ENCODE measurements around the gene RPL10A. TPM values are rescaled to one million over a fixed set of nuclear protein-coding genes. Genes with fewer than 3 reads are reported as not detected.

The RPL10A gene
- polyA plus RNA-seq, 1 of the 3 experiments (the other 2 are of a cell fraction): 3,548 TPM

DNA sequence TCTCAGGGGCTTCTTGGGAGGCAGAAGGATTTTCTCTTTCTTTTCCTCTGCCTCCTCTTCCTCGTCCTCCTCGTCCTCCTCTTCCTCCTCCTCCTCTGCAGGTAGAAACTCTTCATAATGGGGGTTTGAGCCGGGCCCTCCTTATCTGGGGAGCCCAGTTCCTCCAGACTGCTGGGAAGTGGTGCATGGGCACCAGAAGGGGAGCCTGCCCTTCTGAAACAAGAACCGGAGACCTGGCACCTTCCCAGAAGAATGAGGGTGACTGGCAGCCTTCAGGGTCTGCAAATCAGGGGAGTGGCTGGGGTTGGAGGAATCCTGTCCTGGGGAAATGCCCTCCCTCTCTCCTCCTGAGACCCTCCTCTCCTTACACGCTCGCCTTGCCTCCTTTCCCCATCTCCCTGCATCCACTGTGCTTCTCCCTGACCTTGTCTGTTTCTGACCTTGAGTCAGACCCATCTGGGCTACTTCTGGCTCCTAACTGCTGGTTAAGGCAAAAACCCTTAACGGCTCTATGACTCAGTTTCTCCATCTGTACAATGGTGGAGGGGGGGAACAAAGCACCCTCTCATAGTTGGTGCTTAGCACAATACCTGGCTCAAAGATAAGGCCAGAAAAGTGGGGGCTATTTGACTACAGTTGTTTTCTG lies 42.8 kb downstream of the RPL10A start:
- ChIA-PET POLR2A (no interaction called here), CTCF (interaction anchor here (1.2 kb wide), 1 partner anchor 226 kb away, joined by 7 read pairs; the partner anchor contains the start of gene ARMC12)
- H3K27me3 ChIP-seq (ENCODE audit: insufficient read depth): no peaks in the 10 kb centered on the region
- H3K9ac ChIP-seq: no peak overlapping the region
- H3F3A ChIP-seq (replicated peaks; ENCODE audit: insufficient read depth): no peaks in the 10 kb centered on the region
- no peaks in the 10 kb centered on the region for H3K9me2 ChIP-seq
- WGBS (ENCODE audit: low lambda C conversion rate): 72% methylated on average over 7 of the region's 7 CpGs
- no peak overlapping the region for H2AFZ ChIP-seq (ENCODE audit: low read depth)
- no peak overlapping the region for H3K27ac ChIP-seq (ENCODE audit: low read depth in 2 of 2, low read length in 1 of 2)
- H4K20me1 ChIP-seq (ENCODE audit: insufficient read depth): no peaks in the 10 kb centered on the region
- H3K4me1 ChIP-seq (ENCODE audit: control insufficient read depth in 1 of 2, insufficient read depth in 2 of 2, low read depth in 1 of 2, low read length in 1 of 2): no peaks in the 10 kb centered on the region
- no peaks in the 10 kb centered on the region for H3K36me3 ChIP-seq (replicated peaks in 1 of 2; ENCODE audit: control insufficient read depth in 1 of 2, insufficient read depth in 2 of 2, low read length in 1 of 2)
- no peak for DNase-seq
- H3K79me2 ChIP-seq (ENCODE audit: insufficient read depth): no peaks in the 10 kb centered on the region
- H3K4me2 ChIP-seq: no peak overlapping the region
- H3K9me3 ChIP-seq: no peaks in the 10 kb centered on the region
- TF ChIP-seq MXI1 (IDR thresholded peaks at IDR 0.05; ENCODE audit: low read depth, low read length) (no peak), SMC3 (IDR thresholded peaks at IDR 0.05; ENCODE audit: low read depth, low read length) (no peak), TAF1 (IDR thresholded peaks at IDR 0.05; ENCODE audit: borderline replicate concordance, low read depth, low read length) (no peak), JUND (IDR thresholded peaks at IDR 0.05) (no peak), ELF1 (IDR thresholded peaks at IDR 0.05) (no peak), NRF1 (IDR thresholded peaks at IDR 0.05; ENCODE audit: low read depth, low read length) (no peak), FOXM1 (IDR thresholded peaks at IDR 0.05; ENCODE audit: low read depth) (no peak), RAD21 (IDR thresholded peaks at IDR 0.05; ENCODE audit: low read length) (no peak), FOXJ3 (CRISPR knock-in tag; IDR thresholded peaks at IDR 0.05) (no peak), POLR2AphosphoS5 (IDR thresholded peaks at IDR 0.05; ENCODE audit: low read depth, low read length) (no peak), GATA2 (CRISPR knock-in tag; IDR thresholded peaks at IDR 0.05) (no peak), YY1 (IDR thresholded peaks at IDR 0.05; ENCODE audit: low read depth) (no peak), GABPA (IDR thresholded peaks at IDR 0.05; ENCODE audit: low read depth) (no peak), MEF2A (IDR thresholded peaks at IDR 0.05; ENCODE audit: borderline replicate concordance, low read depth) (no peak)
- TF ChIP-seq, protein P1, sequence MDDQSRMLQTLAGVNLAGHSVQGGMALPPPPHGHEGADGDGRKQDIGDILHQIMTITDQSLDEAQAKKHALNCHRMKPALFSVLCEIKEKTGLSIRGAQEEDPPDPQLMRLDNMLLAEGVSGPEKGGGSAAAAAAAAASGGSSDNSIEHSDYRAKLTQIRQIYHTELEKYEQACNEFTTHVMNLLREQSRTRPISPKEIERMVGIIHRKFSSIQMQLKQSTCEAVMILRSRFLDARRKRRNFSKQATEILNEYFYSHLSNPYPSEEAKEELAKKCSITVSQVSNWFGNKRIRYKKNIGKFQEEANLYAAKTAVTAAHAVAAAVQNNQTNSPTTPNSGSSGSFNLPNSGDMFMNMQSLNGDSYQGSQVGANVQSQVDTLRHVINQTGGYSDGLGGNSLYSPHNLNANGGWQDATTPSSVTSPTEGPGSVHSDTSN (IDR thresholded peaks at IDR 0.05): no peak
- TF ChIP-seq, protein P2, sequence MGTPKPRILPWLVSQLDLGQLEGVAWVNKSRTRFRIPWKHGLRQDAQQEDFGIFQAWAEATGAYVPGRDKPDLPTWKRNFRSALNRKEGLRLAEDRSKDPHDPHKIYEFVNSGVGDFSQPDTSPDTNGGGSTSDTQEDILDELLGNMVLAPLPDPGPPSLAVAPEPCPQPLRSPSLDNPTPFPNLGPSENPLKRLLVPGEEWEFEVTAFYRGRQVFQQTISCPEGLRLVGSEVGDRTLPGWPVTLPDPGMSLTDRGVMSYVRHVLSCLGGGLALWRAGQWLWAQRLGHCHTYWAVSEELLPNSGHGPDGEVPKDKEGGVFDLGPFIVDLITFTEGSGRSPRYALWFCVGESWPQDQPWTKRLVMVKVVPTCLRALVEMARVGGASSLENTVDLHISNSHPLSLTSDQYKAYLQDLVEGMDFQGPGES (IDR thresholded peaks at IDR 0.05; ENCODE audit: low read depth, low read length): no peak
- no peak overlapping the region for H3K4me3 ChIP-seq (ENCODE audit: low read depth in 2 of 2, low read length in 1 of 2)

DNA sequence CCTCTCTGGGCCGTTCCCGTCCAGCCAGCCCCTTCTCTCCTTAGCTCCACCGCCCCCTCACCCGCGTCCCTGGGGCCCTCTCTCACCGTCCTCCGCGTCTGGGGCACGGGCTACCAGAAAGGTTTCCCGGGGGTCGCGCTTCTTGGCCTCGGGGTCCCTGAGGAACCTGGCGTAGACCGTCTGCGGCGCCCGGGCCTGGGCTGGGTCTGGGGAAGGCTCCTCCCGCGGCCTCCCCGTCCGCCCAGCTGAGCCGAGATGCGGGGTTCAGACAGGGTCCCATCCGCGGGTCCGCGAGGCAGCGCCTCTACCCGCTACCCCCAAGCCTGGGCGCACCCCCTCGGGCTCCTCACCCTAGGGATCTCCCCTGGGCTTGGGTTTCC lies 43.4 kb downstream of the RPL10A start:
- no peak for DNase-seq
- no peak overlapping the region for H3K4me3 ChIP-seq (ENCODE audit: low read depth in 2 of 2, low read length in 1 of 2)
- no peaks in the 10 kb centered on the region for H3K27me3 ChIP-seq (ENCODE audit: insufficient read depth)
- H2AFZ ChIP-seq (ENCODE audit: low read depth): no peak overlapping the region
- H3K9me3 ChIP-seq: no peaks in the 10 kb centered on the region
- no peak overlapping the region for H3K27ac ChIP-seq (ENCODE audit: low read depth in 2 of 2, low read length in 1 of 2)
- H3K4me2 ChIP-seq: no peak overlapping the region
- no peaks in the 10 kb centered on the region for H4K20me1 ChIP-seq (ENCODE audit: insufficient read depth)
- ChIA-PET CTCF (no interaction called here), POLR2A (no interaction called here)
- no peaks in the 10 kb centered on the region for H3K4me1 ChIP-seq (ENCODE audit: control insufficient read depth in 1 of 2, insufficient read depth in 2 of 2, low read depth in 1 of 2, low read length in 1 of 2)
- H3F3A ChIP-seq (replicated peaks; ENCODE audit: insufficient read depth): no peaks in the 10 kb centered on the region
- no peaks in the 10 kb centered on the region for H3K79me2 ChIP-seq (ENCODE audit: insufficient read depth)
- WGBS (ENCODE audit: low lambda C conversion rate): 84% methylated on average over 27 of the region's 32 CpGs
- H3K9me2 ChIP-seq: no peaks in the 10 kb centered on the region
- H3K9ac ChIP-seq: no peak overlapping the region
- H3K36me3 ChIP-seq (replicated peaks in 1 of 2; ENCODE audit: control insufficient read depth in 1 of 2, insufficient read depth in 2 of 2, low read length in 1 of 2): no peaks in the 10 kb centered on the region
- TF ChIP-seq, protein P3, sequence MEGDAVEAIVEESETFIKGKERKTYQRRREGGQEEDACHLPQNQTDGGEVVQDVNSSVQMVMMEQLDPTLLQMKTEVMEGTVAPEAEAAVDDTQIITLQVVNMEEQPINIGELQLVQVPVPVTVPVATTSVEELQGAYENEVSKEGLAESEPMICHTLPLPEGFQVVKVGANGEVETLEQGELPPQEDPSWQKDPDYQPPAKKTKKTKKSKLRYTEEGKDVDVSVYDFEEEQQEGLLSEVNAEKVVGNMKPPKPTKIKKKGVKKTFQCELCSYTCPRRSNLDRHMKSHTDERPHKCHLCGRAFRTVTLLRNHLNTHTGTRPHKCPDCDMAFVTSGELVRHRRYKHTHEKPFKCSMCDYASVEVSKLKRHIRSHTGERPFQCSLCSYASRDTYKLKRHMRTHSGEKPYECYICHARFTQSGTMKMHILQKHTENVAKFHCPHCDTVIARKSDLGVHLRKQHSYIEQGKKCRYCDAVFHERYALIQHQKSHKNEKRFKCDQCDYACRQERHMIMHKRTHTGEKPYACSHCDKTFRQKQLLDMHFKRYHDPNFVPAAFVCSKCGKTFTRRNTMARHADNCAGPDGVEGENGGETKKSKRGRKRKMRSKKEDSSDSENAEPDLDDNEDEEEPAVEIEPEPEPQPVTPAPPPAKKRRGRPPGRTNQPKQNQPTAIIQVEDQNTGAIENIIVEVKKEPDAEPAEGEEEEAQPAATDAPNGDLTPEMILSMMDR (IDR thresholded peaks at IDR 0.05): no peak
- TF ChIP-seq, protein P4, sequence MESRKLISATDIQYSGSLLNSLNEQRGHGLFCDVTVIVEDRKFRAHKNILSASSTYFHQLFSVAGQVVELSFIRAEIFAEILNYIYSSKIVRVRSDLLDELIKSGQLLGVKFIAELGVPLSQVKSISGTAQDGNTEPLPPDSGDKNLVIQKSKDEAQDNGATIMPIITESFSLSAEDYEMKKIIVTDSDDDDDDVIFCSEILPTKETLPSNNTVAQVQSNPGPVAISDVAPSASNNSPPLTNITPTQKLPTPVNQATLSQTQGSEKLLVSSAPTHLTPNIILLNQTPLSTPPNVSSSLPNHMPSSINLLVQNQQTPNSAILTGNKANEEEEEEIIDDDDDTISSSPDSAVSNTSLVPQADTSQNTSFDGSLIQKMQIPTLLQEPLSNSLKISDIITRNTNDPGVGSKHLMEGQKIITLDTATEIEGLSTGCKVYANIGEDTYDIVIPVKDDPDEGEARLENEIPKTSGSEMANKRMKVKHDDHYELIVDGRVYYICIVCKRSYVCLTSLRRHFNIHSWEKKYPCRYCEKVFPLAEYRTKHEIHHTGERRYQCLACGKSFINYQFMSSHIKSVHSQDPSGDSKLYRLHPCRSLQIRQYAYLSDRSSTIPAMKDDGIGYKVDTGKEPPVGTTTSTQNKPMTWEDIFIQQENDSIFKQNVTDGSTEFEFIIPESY (IDR thresholded peaks at IDR 0.05; ENCODE audit: borderline replicate concordance, low read depth): no peak
- TF ChIP-seq YY1 (IDR thresholded peaks at IDR 0.05; ENCODE audit: low read depth) (no peak), RCOR1 (IDR thresholded peaks at IDR 0.05; ENCODE audit: low read length) (no peak), EZH2phosphoT487 (IDR thresholded peaks at IDR 0.05; ENCODE audit: borderline replicate concordance, low read depth) (no peak), EP300 (IDR thresholded peaks at IDR 0.05; ENCODE audit: borderline replicate concordance in 1 of 2, low read depth in 1 of 2, low read length in 1 of 2) (no peak)
- TF ChIP-seq, protein P5, sequence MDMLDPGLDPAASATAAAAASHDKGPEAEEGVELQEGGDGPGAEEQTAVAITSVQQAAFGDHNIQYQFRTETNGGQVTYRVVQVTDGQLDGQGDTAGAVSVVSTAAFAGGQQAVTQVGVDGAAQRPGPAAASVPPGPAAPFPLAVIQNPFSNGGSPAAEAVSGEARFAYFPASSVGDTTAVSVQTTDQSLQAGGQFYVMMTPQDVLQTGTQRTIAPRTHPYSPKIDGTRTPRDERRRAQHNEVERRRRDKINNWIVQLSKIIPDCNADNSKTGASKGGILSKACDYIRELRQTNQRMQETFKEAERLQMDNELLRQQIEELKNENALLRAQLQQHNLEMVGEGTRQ (IDR thresholded peaks at IDR 0.05; ENCODE audit: borderline replicate concordance, low read depth, low read length): no peak
- TF ChIP-seq, protein P6, sequence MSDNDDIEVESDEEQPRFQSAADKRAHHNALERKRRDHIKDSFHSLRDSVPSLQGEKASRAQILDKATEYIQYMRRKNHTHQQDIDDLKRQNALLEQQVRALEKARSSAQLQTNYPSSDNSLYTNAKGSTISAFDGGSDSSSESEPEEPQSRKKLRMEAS (IDR thresholded peaks at IDR 0.05; ENCODE audit: low read depth): no peak

Measured in SK-N-SH (cell line).